ENCODE results near the gene CAMK4.

- TF ChIP-seq CTCF (IDR thresholded peaks at IDR 0.05; ENCODE audit: insufficient read depth, low read length) (no peak), POLR2AphosphoS5 (IDR thresholded peaks at IDR 0.05; ENCODE audit: low read depth) (no peak), REST (IDR thresholded peaks at IDR 0.05; ENCODE audit: insufficient replicate concordance, low read depth) (no peak)
Measured at GRCh38 chr5:111256128-111256527, 31.9 kb downstream of the CAMK4 start.

All from HL-60 (cell line).